Activated B cell treated with CpG ODN at 0.5 μM for 24 hours (primary cell): ENCODE results near the gene FAM236B. TPM values are rescaled to one million over a fixed set of nuclear protein-coding genes. Genes with fewer than 3 reads are reported as not detected.
"Not testable (repeated sequence)": the region's sequence is repeated elsewhere in the genome, so short reads cannot be mapped to it uniquely, and the experiment has no call there.

Source experiments
- ATAC-seq: fragments of 200-7000 bp; cut with Tn5 transposase; one replicate; pipeline ENCODE4 v1.10.0; 2021; ENCODE audit warnings: low read depth, mild to moderate bottlenecking, moderate library complexity
- CTCF ChIA-PET: fragments of 350-600 bp; sonication (Branson Sonifier 250); formaldehyde crosslinking; loops from one replicate; lab custom pipeline; 2021; ENCODE audit warnings: antibody characterized with exemption; lab: Charles Lee
- POLR2A ChIA-PET: fragments of 350-600 bp; sonication (Branson Sonifier 250); formaldehyde crosslinking; loops from one replicate; lab custom pipeline; 2021; ENCODE audit warnings: antibody characterized with exemption; lab: Charles Lee
- DNase-seq: peaks from one replicate; pipeline ENCODE4 v3.0.0; 2022
- H3K27ac Mint-ChIP-seq: one replicate; pipeline ENCODE4 v1.8.0; 2020; ENCODE audit warnings: mixed read lengths
- H3K27me3 Mint-ChIP-seq: one replicate; pipeline ENCODE4 v1.8.0; 2021; ENCODE audit warnings: mixed read lengths
- H3K36me3 Mint-ChIP-seq: one replicate; pipeline ENCODE4 v1.8.0; 2021; ENCODE audit warnings: low read depth, mixed read lengths
- H3K4me1 Mint-ChIP-seq: one replicate; pipeline ENCODE4 v1.8.0; 2021; ENCODE audit warnings: mixed read lengths
- H3K4me3 Mint-ChIP-seq: one replicate; pipeline ENCODE4 v1.8.0; 2020; ENCODE audit warnings: mild to moderate bottlenecking, mixed read lengths
- H3K9me3 Mint-ChIP-seq: one replicate; pipeline ENCODE4 v1.8.0; 2020; ENCODE audit warnings: mixed read lengths
- CTCF ChIP-seq: fragments of 200-600 bp; IDR thresholded peaks from one replicate; pipeline ENCODE4 v1.8.0; 2022; ENCODE audit warnings: antibody characterized with exemption, mild to moderate bottlenecking
- intact Hi-C: fragments of 100-400 bp; cut with micrococcal nuclease; formaldehyde crosslinking; loops from one replicate; pipeline ENCODE4 v1.15.1; 2024
- total RNA-seq: library from RNA; stranded (reverse); gene quantifications from 2 replicates; pipeline ENCODE4 v1.2.3, GENCODE V29; 2022

Gene FAM236B
- total RNA-seq, 1 donor from 2014 or later, result not detected

DNA sequence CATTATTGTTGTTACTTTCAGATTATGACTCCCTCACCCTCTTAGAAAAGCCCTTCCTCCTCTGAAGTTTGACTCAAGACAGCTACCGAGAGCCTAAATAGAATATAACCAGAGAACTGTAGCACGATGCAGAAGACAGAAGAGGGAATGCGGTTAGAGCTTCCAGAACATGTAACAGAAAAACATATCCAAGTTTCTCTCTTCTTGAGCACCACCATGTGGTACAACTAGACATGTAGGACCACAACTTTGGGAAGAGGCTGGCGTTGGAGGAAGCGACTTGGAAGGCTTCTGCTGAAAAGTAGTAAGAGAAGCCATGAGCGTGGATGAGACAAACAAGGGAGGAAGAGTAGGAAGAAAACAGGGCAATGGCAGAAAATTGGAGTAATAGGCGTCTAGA, 36.9 kb downstream of the FAM236B start:
- H3K4me3 Mint-ChIP-seq, CTCF ChIA-PET, ATAC-seq, H3K27ac Mint-ChIP-seq, H3K27me3 Mint-ChIP-seq, H3K4me1 Mint-ChIP-seq, DNase-seq, intact Hi-C loops, H3K9me3 Mint-ChIP-seq, POLR2A ChIA-PET, H3K36me3 Mint-ChIP-seq: not testable (repeated sequence)

DNA sequence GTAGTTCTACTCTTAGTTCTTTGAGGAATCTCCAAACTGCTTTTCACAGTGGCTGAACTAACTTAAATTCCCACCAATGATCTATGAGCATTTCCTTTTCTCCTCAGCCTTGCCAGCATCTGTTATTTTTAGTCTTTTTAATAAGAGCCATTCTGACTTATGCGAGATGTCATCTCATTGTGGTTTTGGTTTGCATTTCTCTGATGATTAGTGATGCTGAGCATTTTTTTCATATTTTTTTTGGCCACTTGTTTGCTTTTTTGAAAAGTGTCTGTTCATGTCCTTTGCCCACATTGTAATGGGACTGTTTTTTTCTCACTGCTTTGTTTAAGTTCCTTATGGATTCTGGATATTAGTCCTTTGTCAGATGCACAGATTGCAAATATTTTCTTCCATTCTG, 46.9 kb downstream of the FAM236B start:
- no peak overlapping the region for H3K27ac Mint-ChIP-seq
- ATAC-seq, result no peak
- H3K27me3 Mint-ChIP-seq, result peaks cover 13% of the 10 kb centered on the region
- no peaks in the 10 kb centered on the region for H3K9me3 Mint-ChIP-seq
- ChIA-PET POLR2A (no interaction called here), CTCF (no interaction called here)
- DNase-seq, result no peak
- TF ChIP-seq CTCF, result no peak
- H3K4me1 Mint-ChIP-seq, result no peaks in the 10 kb centered on the region
- H3K36me3 Mint-ChIP-seq, result no peaks in the 10 kb centered on the region
- intact Hi-C loops, result no loop called here
- H3K4me3 Mint-ChIP-seq, result no peak overlapping the region

DNA sequence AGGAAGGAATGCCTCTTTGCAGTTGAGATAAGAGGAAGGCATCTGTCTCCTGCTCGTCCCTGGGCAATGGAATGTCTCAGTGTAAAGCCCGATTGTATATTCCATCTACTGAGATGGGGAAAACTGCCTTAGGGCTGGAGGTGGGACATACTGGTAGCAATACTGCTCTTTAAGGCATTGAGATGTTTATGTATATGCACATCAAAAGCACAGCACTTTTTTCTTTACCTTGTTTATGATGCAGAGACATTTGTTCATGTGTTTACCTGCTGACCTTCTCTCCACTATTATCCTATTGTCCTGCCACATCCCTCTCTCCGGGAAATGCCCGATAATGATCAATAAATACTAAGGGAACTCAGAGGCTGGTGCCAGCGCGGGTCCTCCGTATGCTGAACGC, 48.8 kb downstream of the FAM236B start:
- H3K9me3 Mint-ChIP-seq, ATAC-seq, H3K36me3 Mint-ChIP-seq, DNase-seq, H3K4me3 Mint-ChIP-seq, POLR2A ChIA-PET, CTCF ChIA-PET, H3K27ac Mint-ChIP-seq, intact Hi-C loops, H3K4me1 Mint-ChIP-seq: not testable (repeated sequence)
- peaks cover 15% of the 10 kb centered on the region for H3K27me3 Mint-ChIP-seq

Other genes starting within 250 kb of the FAM236B start
- 29.0 and 39.6 TPM in 2 replicates for gene HDAC8, start 209.8 kb downstream of the FAM236B start, total RNA-seq
- not detected in 2 replicates for gene PHKA1, start 68.4 kb downstream of the FAM236B start, total RNA-seq
- 1.7 and 2.0 TPM in 2 replicates for gene DMRTC1B, start 5.8 kb downstream of the FAM236B start, total RNA-seq
- gene FAM236D, start 25.6 kb upstream of the FAM236B start, total RNA-seq, result not detected in 2 replicates
- gene FAM236C, start 130.0 kb upstream of the FAM236B start, total RNA-seq, result not detected in 2 replicates
- gene FAM236A, start 155.5 kb upstream of the FAM236B start, total RNA-seq, result not detected in 2 replicates
- gene DMRTC1, start 161.2 kb upstream of the FAM236B start, total RNA-seq, result 0.27 and 0.71 TPM in 2 replicates
- gene PABPC1L2B, start 220.3 kb upstream of the FAM236B start, total RNA-seq, result not detected in 2 replicates